Stimulated activated CD8-positive, alpha-beta memory T cell treated with anti-CD3 and anti-CD28 coated beads, Interleukin-15, amount 100 ng/mL, for 48 hours (primary cell): Measurements from ENCODE around the gene ACER1.
"Not testable (repeated sequence)": the region's sequence is repeated elsewhere in the genome, so short reads cannot be mapped to it uniquely, and the experiment has no call there.

Experiments used
- DNase-seq, 2 donors: peaks; one replicate each; pipeline ENCODE4 v3.0.0-alpha.2; 2020; ENCODE audit warnings: low read depth in 2 of 2

ACER1 gene

GRCh38 chr19:6333439-6333838 is at the start of gene ACER1:
ACER1 (minus strand) TSS chr19:6333612; CDS start chr19:6333551, 61 bp downstream.
- DNase-seq = no peak

- no peak for DNase-seq
These were observed 49.8 kb upstream of the ACER1 start for GRCh38 chr19:6383188-6383587.

GRCh38 chr19:6381030-6381750 is 47.8 kb upstream of the ACER1 start:
- DNase-seq = no peak

GRCh38 chr19:6379744-6380143 is 46.3 kb upstream of the ACER1 start:
- no peak for DNase-seq

- no peak for DNase-seq
These were observed 45.1 kb upstream of the ACER1 start for GRCh38 chr19:6378486-6378885.

GRCh38 chr19:6378041-6378440 is 44.6 kb upstream of the ACER1 start:
- no peak for DNase-seq

GRCh38 chr19:6376512-6377190 is 43.2 kb upstream of the ACER1 start:
- no peak for DNase-seq

GRCh38 chr19:6375411-6376010 is 42.1 kb upstream of the ACER1 start, which contains the start of gene PSPN:
PSPN (minus strand) TSS chr19:6375933; CDS start chr19:6375849, 84 bp downstream.
- no peak for DNase-seq

GRCh38 chr19:6374711-6375410 is 41.4 kb upstream of the ACER1 start:
- DNase-seq = no peak

- DNase-seq = no peak
These were observed 40.8 kb upstream of the ACER1 start for GRCh38 chr19:6374161-6374709.

GRCh38 chr19:6373813-6374108 is 40.3 kb upstream of the ACER1 start:
- no peak for DNase-seq

- peak; percentile 97 to 99 for DNase-seq
These were observed 39.8 kb upstream of the ACER1 start for GRCh38 chr19:6373096-6373812.

- peak; percentile 93 to 95 for DNase-seq
These were observed 39.2 kb upstream of the ACER1 start, which contains the start of gene ALKBH7 for GRCh38 chr19:6372594-6373095. ALKBH7 (plus strand) TSS chr19:6372794; CDS start chr19:6372821, 27 bp downstream.

- DNase-seq = no peak
These were observed 30.9 kb upstream of the ACER1 start for GRCh38 chr19:6364353-6364752.

- DNase-seq = no peak
These were observed 29.0 kb upstream of the ACER1 start for GRCh38 chr19:6362351-6362801.

- no peak for DNase-seq
These were observed 28.6 kb upstream of the ACER1 start for GRCh38 chr19:6362027-6362350.

GRCh38 chr19:6360857-6361216 is 27.4 kb upstream of the ACER1 start:
- DNase-seq = not testable (repeated sequence)

- not testable (repeated sequence) for DNase-seq
These were observed 27.0 kb upstream of the ACER1 start for GRCh38 chr19:6360445-6360844.

- no peak for DNase-seq
These were observed 26.3 kb upstream of the ACER1 start for GRCh38 chr19:6359568-6360341.

GRCh38 chr19:6358003-6358402 is 24.6 kb upstream of the ACER1 start:
- DNase-seq = no peak
